Body of pancreas (tissue), 4 donors: Measurements from ENCODE around the gene TPST1.

ENCODE experiments used
- CTCF ChIP-seq, 7 experiments: fragments of 450-650 bp in 4 of 7; fragments of 200-600 bp in 3 of 7; sonication (generic) in 3 of 7; IDR thresholded peaks; one replicate each; pipeline ENCODE4 v1.5.1; 2016 to 2019; ENCODE audit warnings: antibody characterized with exemption in 7 of 7
- POLR2A ChIP-seq, 3 donors: fragments of 450-650 bp; IDR thresholded peaks; one replicate each; pipeline ENCODE4 v1.6.1; 2016; ENCODE audit warnings: antibody characterized with exemption in 3 of 3, mild to moderate bottlenecking in 2 of 3

- TF ChIP-seq CTCF (IDR thresholded peaks at IDR 0.05) (no peak), POLR2A (IDR thresholded peaks at IDR 0.05) (no peak)
These were observed 91.4 kb downstream of the TPST1 start for GRCh38 chr7:66296557-66296956.
